Stimulated activated CD4-positive, alpha-beta T cell treated with anti-CD3 and anti-CD28 coated beads, Interleukin-1b, Interleukin-23, amount 100 ng/mL, for 48 hours (primary cell): Measurements from ENCODE around the gene CCDC178.

ENCODE experiments used
- DNase-seq: peaks from one replicate; pipeline ENCODE4 v3.0.0-alpha.2; 2020

Gene CCDC178

DNA sequence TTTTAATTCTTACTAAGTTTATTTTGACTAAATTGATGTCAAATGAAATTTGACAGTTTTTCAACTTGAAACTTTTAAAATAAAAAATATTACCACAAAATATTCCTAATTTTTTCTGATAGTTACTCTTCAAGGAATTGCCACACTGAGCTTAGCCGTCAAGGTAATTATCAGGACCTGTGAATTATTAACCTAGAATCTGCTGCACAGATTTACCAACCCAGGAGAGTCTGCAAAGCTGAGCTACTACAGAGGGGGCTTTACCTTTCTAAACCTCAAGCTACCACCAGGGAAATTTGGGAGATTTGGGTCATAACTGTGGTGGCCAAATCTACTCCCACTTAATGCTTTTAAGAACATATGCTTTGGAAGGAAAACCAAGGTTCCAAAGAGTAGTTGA is 324.6 kb downstream of the CCDC178 start:
- DNase-seq, result no peak

GRCh38 chr18:33115476-33115875 is 325.0 kb downstream of the CCDC178 start:
- no peak for DNase-seq

- no peak for DNase-seq
Measured at GRCh38 chr18:33114749-33115148, 325.8 kb downstream of the CCDC178 start.

- no peak for DNase-seq
Measured at GRCh38 chr18:33113416-33113815, 327.1 kb downstream of the CCDC178 start.

DNA sequence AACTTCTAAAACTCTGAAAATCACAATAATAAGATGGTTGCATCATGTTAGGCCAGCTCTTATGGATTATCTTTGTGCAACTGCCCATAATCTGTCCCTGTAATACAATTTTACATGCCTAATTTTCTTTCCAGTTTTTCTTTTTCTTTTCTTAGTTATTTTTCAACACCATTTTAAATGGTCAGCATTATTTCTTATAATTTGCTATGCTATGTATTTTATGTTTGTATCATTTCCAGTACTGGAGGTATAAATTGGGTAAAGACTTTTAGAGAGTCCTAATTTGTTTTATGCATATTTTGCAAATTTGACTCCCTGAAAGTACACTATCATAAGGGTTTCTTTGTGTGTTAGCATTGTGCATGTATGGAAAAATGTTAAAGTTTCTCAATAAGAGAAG is 333.0 kb downstream of the CCDC178 start:
- no peak for DNase-seq

DNA sequence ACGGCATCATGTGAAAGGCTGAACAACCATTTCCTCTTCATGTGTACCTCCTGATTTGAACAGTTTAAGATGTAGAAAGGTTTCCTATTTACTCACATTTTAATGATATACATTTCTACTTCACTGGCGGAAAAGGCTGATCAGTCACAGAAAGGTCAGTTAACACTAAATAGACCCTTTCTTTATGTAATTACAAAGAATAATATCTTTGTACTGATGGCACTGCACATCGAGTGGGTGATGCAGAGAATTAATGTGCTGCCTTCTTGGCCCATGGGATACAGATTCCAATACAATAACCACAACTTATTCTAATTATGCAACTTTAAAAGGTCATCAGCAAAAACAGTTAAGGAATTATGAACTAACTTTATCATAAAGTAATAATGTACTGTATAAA is 339.2 kb downstream of the CCDC178 start:
- DNase-seq, result no peak

DNA sequence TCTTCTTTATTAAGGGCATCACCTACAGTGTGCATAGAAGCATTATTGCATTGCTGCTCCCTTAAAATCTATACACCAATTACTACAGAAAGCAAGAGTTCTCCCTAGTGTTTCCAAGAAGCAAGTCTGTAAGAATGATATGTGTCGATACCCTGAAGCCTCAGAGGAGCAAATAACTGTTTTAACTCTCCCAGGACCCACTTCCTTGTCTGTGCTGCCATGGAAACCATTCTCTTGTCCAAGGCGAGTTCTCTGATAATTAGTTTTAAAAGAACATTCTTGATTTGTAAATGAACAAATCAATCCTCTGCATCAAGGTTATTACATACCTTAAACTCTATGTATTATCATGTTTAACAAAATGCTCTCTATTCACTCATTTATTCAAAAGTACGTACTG is 340.9 kb downstream of the CCDC178 start:
- no peak for DNase-seq

- DNase-seq, result no peak
Measured at GRCh38 chr18:33097126-33097525, 343.4 kb downstream of the CCDC178 start.

DNA sequence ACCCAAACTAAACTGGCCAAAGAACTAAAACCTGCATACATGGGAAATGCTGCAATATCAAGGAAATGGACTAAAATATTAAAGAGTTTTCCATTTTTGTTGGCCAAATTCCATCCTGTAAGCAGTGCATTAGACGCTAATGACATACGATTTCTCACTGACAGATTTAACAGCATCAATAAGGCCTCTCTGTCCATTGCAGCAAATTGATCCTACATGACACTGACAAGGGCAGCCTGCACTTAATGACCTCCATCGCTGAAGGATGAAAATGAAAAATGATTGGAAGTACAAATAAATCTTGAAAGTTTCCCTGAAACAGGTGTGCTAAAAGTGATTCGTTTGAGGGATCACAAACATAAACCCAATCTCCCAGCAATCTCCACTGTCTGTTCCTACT is 350.1 kb downstream of the CCDC178 start:
- no peak for DNase-seq

- DNase-seq, result no peak
Measured at GRCh38 chr18:33076601-33077000, 363.9 kb downstream of the CCDC178 start.

DNA sequence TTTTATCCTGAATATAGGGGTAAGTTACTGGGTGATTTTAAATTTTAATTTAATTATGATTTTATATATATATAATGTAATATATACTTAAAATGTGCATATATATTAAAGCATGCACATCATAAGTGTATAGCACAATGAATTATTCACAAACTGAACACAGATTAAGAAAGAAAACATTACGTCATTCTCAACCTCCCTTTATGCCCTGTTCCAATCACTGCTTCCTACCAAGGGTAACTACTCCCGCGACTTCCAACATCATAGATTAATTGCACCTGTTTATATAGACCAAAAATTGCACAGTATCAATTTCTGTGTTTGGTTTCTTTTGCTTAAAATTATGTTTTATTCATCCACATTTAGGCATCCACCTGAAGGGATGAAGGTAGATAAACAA is 366.4 kb downstream of the CCDC178 start:
- no peak for DNase-seq

- no peak for DNase-seq
Measured at GRCh38 chr18:33062834-33063364, 377.6 kb downstream of the CCDC178 start.

GRCh38 chr18:33052886-33053285 is 387.6 kb downstream of the CCDC178 start:
- no peak for DNase-seq

DNA sequence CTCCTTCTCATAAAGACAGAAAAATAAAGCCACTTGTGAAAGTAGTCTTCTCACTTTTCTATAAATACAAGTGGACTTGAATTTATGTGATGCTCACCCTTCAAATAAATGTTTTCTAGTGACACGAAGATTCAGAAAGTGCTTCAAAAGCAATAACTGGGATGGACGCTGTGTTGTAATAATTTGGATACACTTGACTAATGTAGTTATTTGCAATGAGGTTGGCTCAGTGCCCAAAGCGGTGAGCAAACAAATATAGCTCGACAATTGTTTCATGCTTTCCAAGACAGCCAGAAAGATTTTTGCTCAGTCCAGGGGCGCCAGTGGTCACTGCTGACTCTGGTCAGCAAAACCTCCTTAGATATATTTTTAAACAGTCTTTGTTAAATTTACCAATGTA is 389.1 kb downstream of the CCDC178 start:
- DNase-seq, result no peak

- DNase-seq, result no peak
Measured at GRCh38 chr18:33040213-33040612, 400.3 kb downstream of the CCDC178 start.

GRCh38 chr18:33034945-33035344 is 405.6 kb downstream of the CCDC178 start:
- DNase-seq, result no peak

GRCh38 chr18:33034212-33034611 is 406.3 kb downstream of the CCDC178 start:
- no peak for DNase-seq

DNA sequence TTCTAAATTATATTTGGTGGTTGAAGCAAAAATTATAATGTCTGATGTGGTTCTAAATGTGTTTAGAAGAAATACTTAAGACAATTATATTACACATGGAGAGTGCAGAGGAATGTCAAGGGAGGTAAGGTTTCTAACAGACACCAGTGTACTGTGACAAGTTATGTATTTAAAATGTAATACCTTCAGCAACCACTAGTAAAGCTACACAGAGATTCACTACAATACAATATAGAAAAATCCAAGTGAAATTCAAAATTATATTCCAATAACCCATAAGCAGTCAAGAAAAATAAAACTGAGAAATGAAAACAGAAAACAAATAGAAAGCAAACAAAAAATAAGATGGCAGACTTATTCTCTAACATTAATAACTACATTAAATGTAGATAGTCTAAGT is 418.2 kb downstream of the CCDC178 start:
- no peak for DNase-seq

DNA sequence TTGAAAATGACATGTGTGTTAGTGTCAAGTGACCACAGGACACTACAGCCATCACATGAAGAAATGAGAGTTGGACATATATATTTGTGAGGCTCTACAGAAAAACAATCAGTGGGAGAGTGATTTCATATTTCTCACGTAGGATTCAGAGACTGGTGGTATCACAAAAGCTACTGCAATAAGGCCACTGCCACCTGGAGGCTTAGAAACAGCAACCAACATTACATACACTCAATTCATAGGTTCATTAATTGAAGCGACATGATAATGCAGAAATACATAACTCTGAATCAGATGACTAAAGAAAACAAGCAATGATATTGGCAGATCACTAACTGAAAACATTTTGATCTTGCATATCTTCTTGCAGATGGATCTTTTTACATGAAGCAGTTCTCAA is 419.6 kb downstream of the CCDC178 start:
- DNase-seq, result no peak

- no peak for DNase-seq
Measured at GRCh38 chr18:33014060-33014796, 426.3 kb downstream of the CCDC178 start.

- DNase-seq, result no peak
Measured at GRCh38 chr18:33010149-33010548, 430.4 kb downstream of the CCDC178 start.

GRCh38 chr18:32998921-32999320 is 441.6 kb downstream of the CCDC178 start:
- DNase-seq, result no peak

GRCh38 chr18:32998285-32998684 is 442.2 kb downstream of the CCDC178 start:
- DNase-seq, result no peak

DNA sequence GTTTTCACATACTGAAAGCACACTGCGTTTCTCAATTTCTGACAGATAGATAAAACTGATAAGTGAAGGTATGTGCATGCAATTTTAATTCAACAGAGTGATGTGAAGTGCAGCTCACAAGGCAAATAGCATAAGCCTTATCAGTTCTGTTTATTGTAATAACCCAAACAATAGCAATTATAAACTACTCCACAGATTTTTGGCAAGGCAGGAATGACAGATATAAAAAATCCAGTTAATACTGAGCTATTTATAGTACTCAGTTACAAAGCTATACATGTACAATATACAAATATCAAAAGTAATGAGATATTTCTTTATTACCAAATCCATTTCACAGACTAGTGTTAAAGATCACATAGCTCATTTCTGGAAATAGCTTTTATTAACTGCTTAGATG is 456.8 kb downstream of the CCDC178 start:
- no peak for DNase-seq

DNA sequence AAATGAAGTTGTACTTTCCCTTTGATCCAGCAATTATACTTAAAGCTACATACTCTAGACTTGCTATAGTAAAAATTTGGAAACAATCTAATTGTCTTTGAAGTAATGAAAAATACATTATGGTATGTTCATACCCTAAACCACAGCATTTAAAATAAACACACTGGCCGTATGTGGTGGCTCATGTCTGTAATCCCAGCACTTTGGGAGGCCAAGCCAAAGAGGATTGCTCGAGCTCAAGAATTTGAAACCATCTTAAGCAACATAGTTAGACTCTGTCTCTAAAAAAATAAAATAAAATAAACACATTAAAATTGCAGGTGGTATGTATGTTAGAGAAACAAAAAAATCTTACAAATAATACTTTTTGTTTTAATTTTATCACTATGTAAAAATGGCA is 459.6 kb downstream of the CCDC178 start:
- no peak for DNase-seq
